Stimulated activated naive B cell treated with anti-CD40 and anti-IgM and Interleukin-4, amounts not matched to agents 10 μg/mL and 1 μg/mL and 100 μg/mL, for 72 hours (primary cell): ENCODE results near the gene NBDY.
A peak's percentile ranks its signal among the peaks of the same experiment; 100 is the strongest.
"Not testable (repeated sequence)": the region's sequence is repeated elsewhere in the genome, so short reads cannot be mapped to it uniquely, and the experiment has no call there.

Source experiments
- ATAC-seq, 2 donors: fragments of 150-1000 bp; cut with Tn5 transposase; replicated peaks; 2 replicates each; pipeline ENCODE4 v1.10.0; 2021; ENCODE audit warnings: moderate library complexity in 1 of 2
- DNase-seq: peaks from one replicate; pipeline ENCODE4 v3.0.0; 2021
- H3K27ac Mint-ChIP-seq: one replicate; pipeline ENCODE4 v1.8.0; 2022; ENCODE audit warnings: mild to moderate bottlenecking, mixed read lengths
- H3K27me3 Mint-ChIP-seq, 2 donors: one replicate each; pipeline ENCODE4 v1.8.0; 2022; ENCODE audit warnings: mixed read lengths in 2 of 2
- H3K36me3 Mint-ChIP-seq, 2 donors: one replicate each; pipeline ENCODE4 v1.8.0; 2022; ENCODE audit warnings: mixed read lengths in 2 of 2, mild to moderate bottlenecking in 1 of 2
- H3K4me1 Mint-ChIP-seq, 2 donors: one replicate each; pipeline ENCODE4 v1.8.0; 2022; ENCODE audit warnings: mixed read lengths in 2 of 2, mild to moderate bottlenecking in 1 of 2
- H3K4me3 Mint-ChIP-seq, 2 donors: one replicate each; pipeline ENCODE4 v1.8.0; 2022; ENCODE audit warnings: mild to moderate bottlenecking in 2 of 2, mixed read lengths in 2 of 2, moderate library complexity in 1 of 2
- H3K9me3 Mint-ChIP-seq, 2 donors: one replicate each; pipeline ENCODE4 v1.8.0; 2022; ENCODE audit warnings: mixed read lengths in 2 of 2, mild to moderate bottlenecking in 1 of 2

Gene NBDY

GRCh38 chrX:56759736-56760409, 30.8 kb downstream of the NBDY start:
- ATAC-seq: no peak
- H3K9me3 Mint-ChIP-seq: no peaks in the 10 kb centered on the region
- H3K4me1 Mint-ChIP-seq: peaks cover 34 to 46% of the 10 kb centered on the region in 2 donors
- peaks cover 4 to 5% of the 10 kb centered on the region in 2 donors for H3K36me3 Mint-ChIP-seq
- no peak for DNase-seq
- no peaks in the 10 kb centered on the region for H3K27me3 Mint-ChIP-seq
- H3K27ac Mint-ChIP-seq: no peak overlapping the region
- no peak overlapping the region for H3K4me3 Mint-ChIP-seq

- not testable (repeated sequence) for H3K36me3 Mint-ChIP-seq, H3K27me3 Mint-ChIP-seq, ATAC-seq, H3K4me3 Mint-ChIP-seq, DNase-seq, H3K27ac Mint-ChIP-seq, H3K9me3 Mint-ChIP-seq
- H3K4me1 Mint-ChIP-seq: peaks cover 41 to 53% of the 10 kb centered on the region in 2 donors
Observed at GRCh38 chrX:56760410-56761124, 31.5 kb downstream of the NBDY start.

GRCh38 chrX:56761167-56761566, 32.1 kb downstream of the NBDY start:
- Mint-ChIP-seq H3K9me3 (no peaks in the 10 kb centered on the region), H3K27ac (no peak overlapping the region), H3K4me1 (peaks cover 46 to 59% of the 10 kb centered on the region in 2 donors), H3K27me3 (no peaks in the 10 kb centered on the region), H3K4me3 (no peak overlapping the region), H3K36me3 (peaks cover 4 to 5% of the 10 kb centered on the region in 2 donors)
- DNase-seq: no peak
- ATAC-seq: no peak

- H3K4me1 Mint-ChIP-seq: peaks cover 49 to 63% of the 10 kb centered on the region in 2 donors
- H3K27me3 Mint-ChIP-seq: no peaks in the 10 kb centered on the region
- H3K27ac Mint-ChIP-seq: peak overlapping the region; percentile 94
- peak; percentile 45 for DNase-seq
- ATAC-seq: peak; percentile 40 to 63
- no peaks in the 10 kb centered on the region for H3K9me3 Mint-ChIP-seq
- H3K36me3 Mint-ChIP-seq: peaks cover 7 to 8% of the 10 kb centered on the region in 2 donors
- peak overlapping the region; percentile 55 to 70 for H3K4me3 Mint-ChIP-seq
Observed at GRCh38 chrX:56762220-56762619, 33.2 kb downstream of the NBDY start.

GRCh38 chrX:56762707-56763555, 33.9 kb downstream of the NBDY start:
- Mint-ChIP-seq H3K27me3 (no peaks in the 10 kb centered on the region), H3K4me1 (peaks cover 47 to 57% of the 10 kb centered on the region in 2 donors), H3K36me3 (peaks cover 7 to 8% of the 10 kb centered on the region in 2 donors), H3K4me3 (peak overlapping the region; percentile 55 to 82), H3K27ac (peak overlapping the region; percentile 94), H3K9me3 (no peaks in the 10 kb centered on the region)
- DNase-seq: no peak
- ATAC-seq: peak in 1 of 2 donors; percentile 6

GRCh38 chrX:56763556-56764152, 34.6 kb downstream of the NBDY start:
- ATAC-seq: peak in 1 of 2 donors; percentile 18
- Mint-ChIP-seq H3K9me3 (no peaks in the 10 kb centered on the region), H3K27ac (peak overlapping the region; percentile 94), H3K4me1 (peaks cover 47 to 57% of the 10 kb centered on the region in 2 donors), H3K27me3 (no peaks in the 10 kb centered on the region), H3K36me3 (peaks cover 7 to 8% of the 10 kb centered on the region in 2 donors), H3K4me3 (peak overlapping the region in 1 of 2 donors; percentile 82)
- DNase-seq: peak; percentile 81

GRCh38 chrX:56764153-56764974, 35.3 kb downstream of the NBDY start:
- H3K4me1 Mint-ChIP-seq: peaks cover 47 to 57% of the 10 kb centered on the region in 2 donors
- peaks cover 7 to 8% of the 10 kb centered on the region in 2 donors for H3K36me3 Mint-ChIP-seq
- peak; percentile 53 to 72 for ATAC-seq
- peak; percentile 88 for DNase-seq
- peak overlapping the region; percentile 61 to 82 for H3K4me3 Mint-ChIP-seq
- H3K27ac Mint-ChIP-seq: peak overlapping the region; percentile 94
- no peaks in the 10 kb centered on the region for H3K27me3 Mint-ChIP-seq
- H3K9me3 Mint-ChIP-seq: no peaks in the 10 kb centered on the region

GRCh38 chrX:56764975-56765791, 36.1 kb downstream of the NBDY start:
- Mint-ChIP-seq H3K9me3 (no peaks in the 10 kb centered on the region), H3K4me1 (peaks cover 47 to 57% of the 10 kb centered on the region in 2 donors), H3K36me3 (peaks cover 7 to 8% of the 10 kb centered on the region in 2 donors), H3K4me3 (peak overlapping the region; percentile 61 to 82), H3K27ac (peak overlapping the region; percentile 94), H3K27me3 (no peaks in the 10 kb centered on the region)
- ATAC-seq (peak; percentile 5 to 58), DNase-seq (peak; percentile 58)

- peak in 1 of 2 donors; percentile 19 for ATAC-seq
- no peaks in the 10 kb centered on the region for H3K9me3 Mint-ChIP-seq
- peaks cover 7 to 8% of the 10 kb centered on the region in 2 donors for H3K36me3 Mint-ChIP-seq
- DNase-seq: no peak
- peaks cover 46 to 54% of the 10 kb centered on the region in 2 donors for H3K4me1 Mint-ChIP-seq
- H3K27ac Mint-ChIP-seq: peak overlapping the region; percentile 94
- no peaks in the 10 kb centered on the region for H3K27me3 Mint-ChIP-seq
- H3K4me3 Mint-ChIP-seq: peak overlapping the region; percentile 61 to 82
Observed at GRCh38 chrX:56765811-56766553, 36.9 kb downstream of the NBDY start.

- peaks cover 3 to 6% of the 10 kb centered on the region in 2 donors for H3K36me3 Mint-ChIP-seq
- DNase-seq (no peak), ATAC-seq (no peak)
- peak overlapping the region; percentile 94 for H3K27ac Mint-ChIP-seq
- H3K9me3 Mint-ChIP-seq: no peaks in the 10 kb centered on the region
- peaks cover 40 to 46% of the 10 kb centered on the region in 2 donors for H3K4me1 Mint-ChIP-seq
- peak overlapping the region; percentile 38 to 82 for H3K4me3 Mint-ChIP-seq
- no peaks in the 10 kb centered on the region for H3K27me3 Mint-ChIP-seq
Observed at GRCh38 chrX:56766554-56767347, 37.7 kb downstream of the NBDY start.

GRCh38 chrX:56767348-56768119, 38.5 kb downstream of the NBDY start:
- H3K4me1 Mint-ChIP-seq: peaks cover 32 to 38% of the 10 kb centered on the region in 2 donors
- peak overlapping the region in 1 of 2 donors; percentile 82 for H3K4me3 Mint-ChIP-seq
- H3K36me3 Mint-ChIP-seq, H3K27me3 Mint-ChIP-seq, H3K9me3 Mint-ChIP-seq: not testable (repeated sequence)
- ATAC-seq: peak in 1 of 2 donors; percentile 60
- peak; percentile 53 for DNase-seq
- peak overlapping the region; percentile 94 for H3K27ac Mint-ChIP-seq
